HG02763 (cell line): Measurements from ENCODE around the gene SAT1.

Experiments
- ATAC-seq: cut with Tn5 transposase; IDR thresholded peaks from one replicate; pipeline ENCODE4 v1.9.1; 2021; ENCODE audit warnings: mild to moderate bottlenecking, moderate library complexity; ENCODE audit not compliant: unreplicated experiment

The SAT1 gene

GRCh38 chrX:23773601-23774175 is 9.3 kb upstream of the SAT1 start:
- ATAC-seq, result peak; percentile 80

GRCh38 chrX:23776363-23776762 is 6.6 kb upstream of the SAT1 start:
- ATAC-seq, result no peak

- no peak for ATAC-seq
These were observed 3.9 kb upstream of the SAT1 start for GRCh38 chrX:23779025-23779424.

- no peak for ATAC-seq
These were observed 518 bp upstream of the SAT1 start for GRCh38 chrX:23782455-23782854.

- ATAC-seq, result no peak
These were observed 856 bp downstream of the SAT1 start for GRCh38 chrX:23783589-23784469.

GRCh38 chrX:23784470-23785331 is 1.7 kb downstream of the SAT1 start:
- no peak for ATAC-seq

- ATAC-seq, result no peak
These were observed 2.6 kb downstream of the SAT1 start for GRCh38 chrX:23785580-23785979.

- ATAC-seq, result no peak
These were observed 3.4 kb downstream of the SAT1 start for GRCh38 chrX:23786268-23786815.

GRCh38 chrX:23787745-23788118 is 4.8 kb downstream of the SAT1 start:
- ATAC-seq, result no peak

GRCh38 chrX:23788521-23788920 is 5.5 kb downstream of the SAT1 start:
- ATAC-seq, result no peak

GRCh38 chrX:23788946-23789345 is 6.0 kb downstream of the SAT1 start:
- no peak for ATAC-seq

- ATAC-seq, result no peak
These were observed 6.6 kb downstream of the SAT1 start for GRCh38 chrX:23789386-23790154.

- no peak for ATAC-seq
These were observed 7.2 kb downstream of the SAT1 start for GRCh38 chrX:23790155-23790497.

- no peak for ATAC-seq
These were observed 10.0 kb downstream of the SAT1 start for GRCh38 chrX:23792861-23793553.

GRCh38 chrX:23795221-23795620 is 12.2 kb downstream of the SAT1 start:
- no peak for ATAC-seq

- ATAC-seq, result no peak
These were observed 14.6 kb downstream of the SAT1 start for GRCh38 chrX:23797371-23798128.

- ATAC-seq, result no peak
These were observed 16.6 kb downstream of the SAT1 start for GRCh38 chrX:23799469-23800065.

- ATAC-seq, result no peak
These were observed 19.5 kb downstream of the SAT1 start for GRCh38 chrX:23802431-23802830.

GRCh38 chrX:23803931-23804381 is 21.0 kb downstream of the SAT1 start:
- ATAC-seq, result no peak
